Subcutaneous abdominal adipose tissue (tissue), 5 donors: Measurements from ENCODE around the gene PMIS2.

Source experiments
- H3K27ac ChIP-seq: one replicate; pipeline ENCODE4 v1.7.0; 2013; ENCODE audit warnings: low read depth, mild to moderate bottlenecking, inconsistent platforms, low read length, moderate library complexity
- H3K27me3 ChIP-seq, 5 donors: one replicate each; pipeline ENCODE4 v1.7.0; 2013; ENCODE audit warnings: low read length in 5 of 5, inconsistent platforms in 1 of 5; ENCODE audit not compliant: control insufficient read depth in 5 of 5, insufficient read depth in 4 of 5
- H3K36me3 ChIP-seq, 5 donors: one replicate each; pipeline ENCODE4 v1.7.0; 2013; ENCODE audit warnings: low read length in 5 of 5; ENCODE audit not compliant: control insufficient read depth in 5 of 5, insufficient read depth in 5 of 5
- H3K4me1 ChIP-seq, 5 donors: one replicate each; pipeline ENCODE4 v1.7.0; 2013; ENCODE audit warnings: low read length in 5 of 5, mild to moderate bottlenecking in 3 of 5, moderate library complexity in 1 of 5; ENCODE audit not compliant: control insufficient read depth in 5 of 5, insufficient read depth in 5 of 5
- H3K4me3 ChIP-seq, 5 donors: one replicate each; pipeline ENCODE4 v1.7.0; 2013; ENCODE audit warnings: low read length in 5 of 5, low read depth in 1 of 5
- H3K9ac ChIP-seq, 5 donors: one replicate each; pipeline ENCODE4 v1.7.0; 2013; ENCODE audit warnings: low read length in 5 of 5, mild to moderate bottlenecking in 4 of 5, moderate library complexity in 3 of 5
- H3K9me3 ChIP-seq, 5 donors: one replicate each; pipeline ENCODE4 v1.7.0; 2013; ENCODE audit warnings: low read length in 5 of 5; ENCODE audit not compliant: control insufficient read depth in 5 of 5
- donor health status: healthy.
- donor health status: healthy.
- donor health status: healthy.
- donor health status: healthy.
- donor health status: healthy.

PMIS2 gene

DNA sequence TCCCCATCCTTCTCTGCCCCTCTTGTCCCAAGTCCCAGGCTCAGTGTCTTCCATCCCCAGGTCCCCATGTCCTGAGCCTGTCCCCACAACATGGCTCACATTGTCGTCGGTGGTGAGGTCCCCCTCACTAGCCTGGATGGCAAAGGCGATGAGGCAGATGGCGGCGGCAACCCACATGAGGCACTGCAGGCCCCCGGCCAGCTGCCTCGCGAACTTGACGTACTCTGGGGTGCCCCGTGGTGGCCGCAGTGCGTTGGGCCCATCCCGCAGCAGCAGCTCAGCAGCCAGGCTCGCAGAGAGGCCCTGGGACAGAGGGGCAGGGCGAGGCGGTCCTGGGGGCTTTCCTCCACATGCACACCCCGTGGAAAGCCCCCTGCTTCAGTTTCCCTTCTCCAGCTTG lies 23.6 kb upstream of the PMIS2 start:
- H3K27me3 ChIP-seq = peaks cover 17 to 61% (median 51%) of the 10 kb centered on the region in 5 donors

DNA sequence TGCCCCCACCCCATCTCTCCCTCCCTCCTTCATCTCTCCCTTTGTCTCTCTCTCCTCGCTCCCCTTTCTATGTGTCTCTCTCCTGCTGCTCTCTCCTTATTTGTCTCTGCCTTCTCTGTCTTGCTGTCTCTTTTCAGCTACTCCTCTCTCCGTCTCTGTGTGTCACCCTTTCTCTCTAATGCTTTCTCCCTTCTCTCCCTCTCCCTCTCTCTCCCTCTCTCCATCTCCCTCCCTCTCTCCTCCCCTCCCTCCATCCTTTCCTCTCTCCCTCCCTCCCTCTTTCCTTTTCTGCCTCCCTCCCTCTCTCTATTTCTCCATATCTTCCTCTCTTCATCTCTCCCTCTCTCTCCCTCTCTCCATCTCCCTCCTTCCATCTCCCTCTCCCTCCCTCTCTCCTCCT lies 23.2 kb upstream of the PMIS2 start:
- H3K36me3 ChIP-seq = no peaks in the 10 kb centered on the region
- H3K27me3 ChIP-seq = peaks cover 14 to 58% (median 51%) of the 10 kb centered on the region in 5 donors
- peaks cover 0 to 8% (median 7%) of the 10 kb centered on the region in 5 donors for H3K4me1 ChIP-seq
- H3K9me3 ChIP-seq = no peaks in the 10 kb centered on the region
- no peak overlapping the region for H3K27ac ChIP-seq
- H3K4me3 ChIP-seq = no peak overlapping the region
- H3K9ac ChIP-seq = no peak overlapping the region

More for the DNA sequence above, 23.6 kb upstream of the PMIS2 start:
- Histone ChIP-seq H3K4me1 (peaks cover 0 to 11% (median 8%) of the 10 kb centered on the region in 5 donors), H3K36me3 (no peaks in the 10 kb centered on the region), H3K9ac (no peak overlapping the region), H3K27ac (no peak overlapping the region), H3K9me3 (no peaks in the 10 kb centered on the region), H3K4me3 (no peak overlapping the region)

DNA sequence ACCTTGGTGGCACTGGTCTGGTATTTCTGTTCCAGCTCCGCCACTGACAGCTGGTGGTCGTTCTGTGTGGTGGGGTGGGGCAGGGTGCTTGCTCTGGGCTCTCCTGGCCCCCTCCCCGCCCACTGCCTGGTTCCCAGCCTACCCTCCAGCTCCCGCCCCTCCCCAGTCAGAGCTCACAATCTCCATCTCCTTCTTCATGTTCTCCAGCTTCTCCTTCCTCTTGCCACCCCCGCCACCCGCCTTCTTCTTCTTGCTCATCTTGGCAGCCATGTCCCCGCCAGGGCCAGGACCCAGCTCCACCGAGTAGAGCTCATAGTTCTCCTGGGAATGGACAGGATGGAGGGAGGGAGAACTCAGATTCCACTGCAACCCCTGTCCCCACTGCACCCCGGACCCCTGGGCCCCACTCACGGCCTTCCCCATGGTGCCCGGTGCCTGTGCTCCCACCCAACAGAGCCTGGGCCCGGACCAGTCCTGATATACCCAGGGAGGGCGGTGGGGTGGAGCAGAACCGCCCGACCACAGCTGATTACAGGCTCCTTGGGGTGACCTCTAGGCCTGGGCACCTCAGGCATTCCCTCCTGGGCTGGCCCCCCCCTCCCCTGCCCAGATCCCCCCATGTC lies 22.7 kb upstream of the PMIS2 start, which contains the start of gene ATP4A:
Gene ATP4A (minus strand): TSS at position 452 of the 623 bp plus-strand sequence. CDS start 29 bp downstream, at position 423.
- Histone ChIP-seq H3K27ac (no peak within 1 kb of the TSS), H3K27me3 (peaks cover 11 to 54% (median 46%) of the 10 kb centered on the region in 5 donors), H3K9ac (no peak within 1 kb of the TSS), H3K36me3 (no peaks in the 10 kb centered on the region), H3K4me1 (peaks cover 0 to 3% (median 2%) of the 10 kb centered on the region in 5 donors), H3K9me3 (no peaks in the 10 kb centered on the region), H3K4me3 (no peak within 1 kb of the TSS)

DNA sequence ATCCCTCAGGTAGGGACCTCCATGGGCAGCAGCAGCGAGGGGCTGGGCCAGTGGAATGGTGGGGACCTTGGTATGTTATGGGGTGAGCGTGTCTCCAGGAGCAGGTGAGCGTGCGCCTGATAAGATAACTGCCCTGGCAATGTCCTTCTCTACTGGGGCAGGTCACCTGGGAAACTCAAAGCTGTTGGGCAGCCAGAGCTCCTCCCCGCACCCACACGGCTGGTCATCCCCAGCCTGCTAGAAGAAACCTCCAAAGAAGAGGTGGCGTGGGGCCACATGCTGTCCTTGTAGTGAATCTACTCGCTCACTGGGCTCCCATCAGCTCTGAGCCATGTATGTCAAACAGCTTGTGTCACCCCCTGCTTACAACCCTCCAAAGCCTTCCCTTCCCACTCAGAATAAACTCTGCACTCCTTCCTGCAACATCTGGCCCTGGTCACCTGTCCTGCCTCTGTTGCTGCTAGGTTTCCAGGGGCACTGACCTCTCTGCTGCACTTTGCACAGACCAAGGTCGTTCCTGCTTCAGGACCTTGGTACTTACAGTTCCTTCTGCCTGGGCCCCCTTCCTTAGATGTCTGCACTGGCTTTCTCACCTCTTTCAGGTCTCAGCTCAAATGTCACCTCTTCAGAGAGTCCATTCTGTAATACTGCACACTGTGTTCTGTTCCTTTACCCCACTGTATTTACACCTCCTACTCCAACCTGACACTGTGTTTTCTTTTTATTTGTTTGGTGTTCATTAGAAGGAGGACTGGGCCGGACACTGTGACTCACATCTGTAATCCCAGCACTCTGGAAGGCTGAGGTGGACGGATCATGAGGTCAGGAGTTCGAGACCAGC lies 20.7 kb upstream of the PMIS2 start:
- Histone ChIP-seq H3K9me3 (no peaks in the 10 kb centered on the region), H3K9ac (no peak overlapping the region), H3K4me1 (no peaks in the 10 kb centered on the region), H3K27me3 (peaks cover 5 to 50% (median 34%) of the 10 kb centered on the region in 5 donors), H3K4me3 (no peak overlapping the region), H3K27ac (no peak overlapping the region), H3K36me3 (no peaks in the 10 kb centered on the region)

- no peaks in the 10 kb centered on the region for H3K9me3 ChIP-seq
- H3K27ac ChIP-seq = no peak overlapping the region
- no peak overlapping the region for H3K4me3 ChIP-seq
- no peaks in the 10 kb centered on the region for H3K36me3 ChIP-seq
- peaks cover 5 to 44% (median 28%) of the 10 kb centered on the region in 5 donors for H3K27me3 ChIP-seq
- no peaks in the 10 kb centered on the region for H3K4me1 ChIP-seq
- no peak overlapping the region for H3K9ac ChIP-seq
These were observed 19.2 kb upstream of the PMIS2 start for GRCh38 chr19:35566738-35567137.

DNA sequence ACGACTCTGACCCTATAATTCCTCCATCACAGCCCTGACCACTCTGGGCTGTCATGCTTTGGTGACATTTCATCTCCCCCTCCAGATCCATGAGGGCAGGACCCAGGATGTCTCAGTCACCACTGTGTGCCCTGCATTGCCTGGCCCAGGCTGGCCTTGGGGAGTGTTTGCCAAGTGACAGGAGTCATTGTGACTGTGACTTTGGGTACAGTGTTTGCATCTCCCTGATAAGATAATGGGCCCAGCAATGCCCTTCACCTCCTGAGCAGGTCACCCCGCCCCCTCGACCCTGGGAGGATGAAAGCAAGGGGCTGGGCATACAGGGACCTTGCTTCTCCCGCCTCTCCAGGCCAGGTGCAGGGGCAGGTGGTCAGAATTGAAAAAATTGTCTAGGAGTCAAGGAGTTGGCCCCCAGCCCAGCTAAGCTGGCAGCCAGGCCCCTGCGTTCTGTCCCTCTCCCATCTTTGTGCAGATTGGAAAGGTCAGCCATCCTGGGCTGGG lies 16.6 kb upstream of the PMIS2 start:
- no peak overlapping the region for H3K9ac ChIP-seq
- peaks cover 5 to 36% (median 19%) of the 10 kb centered on the region in 5 donors for H3K27me3 ChIP-seq
- H3K27ac ChIP-seq = no peak overlapping the region
- H3K9me3 ChIP-seq = no peaks in the 10 kb centered on the region
- H3K4me3 ChIP-seq = no peak overlapping the region
- H3K36me3 ChIP-seq = no peaks in the 10 kb centered on the region
- H3K4me1 ChIP-seq = no peaks in the 10 kb centered on the region

- Histone ChIP-seq H3K9ac (no peak overlapping the region), H3K4me3 (no peak overlapping the region), H3K27me3 (peaks cover 5 to 24% (median 9%) of the 10 kb centered on the region in 5 donors), H3K27ac (no peak overlapping the region), H3K36me3 (no peaks in the 10 kb centered on the region), H3K9me3 (peaks cover 7 to 16% (median 11%) of the 10 kb centered on the region in 5 donors), H3K4me1 (no peaks in the 10 kb centered on the region)
These were observed 14.5 kb upstream of the PMIS2 start for GRCh38 chr19:35571406-35571965.

- Histone ChIP-seq H3K27ac (no peak overlapping the region), H3K9me3 (peaks cover 7 to 26% (median 19%) of the 10 kb centered on the region in 5 donors), H3K27me3 (peaks cover 0 to 5% (median 3%) of the 10 kb centered on the region in 5 donors), H3K9ac (no peak overlapping the region), H3K36me3 (no peaks in the 10 kb centered on the region), H3K4me3 (no peak overlapping the region), H3K4me1 (no peaks in the 10 kb centered on the region)
These were observed 8.1 kb upstream of the PMIS2 start for GRCh38 chr19:35577918-35578317.

DNA sequence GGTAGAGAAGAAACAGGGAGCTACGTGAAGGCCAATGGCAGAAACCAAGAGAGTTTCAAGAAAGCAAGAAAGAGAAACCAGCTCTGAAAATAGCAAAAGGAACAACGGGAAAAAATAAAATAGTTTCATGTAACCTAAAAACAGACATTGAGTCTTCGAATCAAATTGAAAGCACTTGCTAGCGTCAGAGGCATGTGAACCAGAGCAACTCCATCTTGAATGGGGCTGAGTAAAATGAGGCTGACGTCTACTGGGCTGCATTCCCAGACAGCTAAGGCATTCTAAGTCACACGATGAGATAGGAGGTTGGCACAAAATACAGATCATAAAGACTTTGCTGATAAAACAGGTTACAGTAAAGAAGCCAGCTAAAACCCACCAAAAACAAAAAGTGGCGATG lies 7.3 kb upstream of the PMIS2 start:
- H3K27me3 ChIP-seq = peaks cover 0 to 5% (median 3%) of the 10 kb centered on the region in 5 donors
- no peak overlapping the region for H3K27ac ChIP-seq
- peaks cover 7 to 26% (median 19%) of the 10 kb centered on the region in 5 donors for H3K9me3 ChIP-seq
- H3K4me1 ChIP-seq = no peaks in the 10 kb centered on the region
- H3K36me3 ChIP-seq = no peaks in the 10 kb centered on the region
- H3K4me3 ChIP-seq = no peak overlapping the region
- no peak overlapping the region for H3K9ac ChIP-seq
